ENCODE measurements around the gene DNAJC4. TPM values are rescaled to one million over a fixed set of nuclear protein-coding genes. Genes with fewer than 3 reads are reported as not detected.
A peak's percentile ranks its signal among the peaks of the same experiment; 100 is the strongest.

Gene DNAJC4
- total and polyA plus RNA-seq, 9 of the 15 experiments (the other 6 are each of a cell fraction or from before 2014, with no cell fraction given), result 4.0 to 32.6 (median 19.9) TPM

GRCh38 chr11:64185175-64185692 is 45.1 kb upstream of the DNAJC4 start (continued):
- TF ChIP-seq UBTF (IDR thresholded peaks at IDR 0.05; ENCODE audit: borderline replicate concordance in 1 of 2, low read depth in 2 of 2, low read length in 2 of 2) (peak; percentile 59 to 76; a peak in 1 of 4 replicates), RBM22 (IDR thresholded peaks at IDR 0.05; ENCODE audit: low read depth, low read length, poor library complexity, severe bottlenecking) (peak; percentile 73), ZNF239 (CRISPR knock-in tag; IDR thresholded peaks at IDR 0.05) (no peak), KLF1 (tag; IDR thresholded peaks at IDR 0.05) (peak; percentile 91), ZFP91 (CRISPR knock-in tag; IDR thresholded peaks at IDR 0.05) (peak; percentile 70), ZHX1 (conservative IDR thresholded peaks at IDR 0.05; ENCODE audit: low read length) (no peak), KAT2B (IDR thresholded peaks at IDR 0.05; ENCODE audit: low read depth, low read length) (no peak), HDAC2 (IDR thresholded peaks at IDR 0.05) (peak; percentile 69; the same call in 1 of the 2 replicates), THRA (IDR thresholded peaks at IDR 0.05) (no peak), RNF2 (IDR thresholded peaks at IDR 0.05) (peak; percentile 83; the same call in 1 of the 2 replicates), SAFB (IDR thresholded peaks at IDR 0.05; ENCODE audit: borderline replicate concordance, low read depth, low read length) (no peak), BHLHE40 (IDR thresholded peaks at IDR 0.05; ENCODE audit: low read length) (peak; percentile 83), EHMT2 (IDR thresholded peaks at IDR 0.05) (no peak), ZSCAN29 (IDR thresholded peaks at IDR 0.05) (no peak), CREB5 (CRISPR knock-in tag; IDR thresholded peaks at IDR 0.05) (no peak), PHB2 (IDR thresholded peaks at IDR 0.05; ENCODE audit: low read depth) (no peak), GATAD2A (IDR thresholded peaks at IDR 0.05) (no peak), ADNP (tag; IDR thresholded peaks at IDR 0.05) (no peak), PPARD (CRISPR knock-in tag; IDR thresholded peaks at IDR 0.05) (no peak), ZFX (CRISPR knock-in tag; IDR thresholded peaks at IDR 0.05) (peak; percentile 99)
